HCT116 (cell line): ENCODE measurements around the gene ABCA3. TPM values are rescaled to one million over a fixed set of nuclear protein-coding genes. Genes with fewer than 3 reads are reported as not detected.

Experiments
- ATAC-seq: fragments of 200-7000 bp; cut with Tn5 transposase; 2 replicates; pipeline ENCODE4 v1.9.1; 2020; ENCODE audit warnings: mild to moderate bottlenecking, moderate library complexity
- BruUV-seq: library from RNA; stranded (reverse); fragments of 400-500 nt; replicated peaks from 2 replicates; lab custom pipeline; 2021; lab: Mats Ljungman, UMichigan
- CTCF ChIA-PET: fragments of 300-600 bp; sonication (Branson Sonifier 250); formaldehyde crosslinking; loops from one replicate; lab custom pipeline; 2021; ENCODE audit warnings: antibody characterized with exemption; lab: Charles Lee
- POLR2A ChIA-PET: fragments of 300-600, 350-600 bp; sonication (Branson Sonifier 250); formaldehyde crosslinking; loops from one replicate; lab custom pipeline; 2021; ENCODE audit warnings: antibody characterized with exemption; lab: Charles Lee
- RAD21 ChIA-PET, 2 experiments: fragments of 300-600 bp; sonication (Branson Sonifier 250); formaldehyde crosslinking; loops; one replicate each; lab custom pipeline; 2023; ENCODE audit warnings: low total read pairs in 2 of 2; ENCODE audit not compliant: uncharacterized antibody in 2 of 2, unreplicated experiment in 2 of 2, low non-redundant PET in 1 of 2; lab: Charles Lee
- DNase-seq: peaks from one replicate; pipeline ENCODE4 v3.0.0-alpha.2; 2010; ENCODE audit warnings: low read depth, low spot score
- H2AFZ ChIP-seq: fragments of 200-600 bp; shearing (Covaris generic), sonication (generic); 2 replicates; pipeline ENCODE4 v1.6.1; 2017; ENCODE audit warnings: low read depth, mixed run types, mixed read lengths, antibody characterized with exemption, low read length; ENCODE audit not compliant: poor library complexity, severe bottlenecking
- H3K27ac ChIP-seq: 2 replicates; pipeline ENCODE4 v1.5.1; 2012; ENCODE audit warnings: low read depth, low read length
- H3K27me3 ChIP-seq: fragments of 200-600 bp; sonication (generic); 2 replicates; pipeline ENCODE4 v1.6.1; 2016; ENCODE audit warnings: mixed run types, low read length, mixed read lengths; ENCODE audit not compliant: insufficient read depth
- H3K36me3 ChIP-seq, 2 experiments: fragments of 200-500 bp in 1 of 2; fragments of 200-600 bp in 1 of 2; sonication (Bioruptor generic) in 1 of 2; sonication (generic) in 1 of 2; 2 replicates each; pipeline versions ENCODE4 v1.5.1 to v1.6.1; 2014 to 2016; ENCODE audit warnings: low read length in 2 of 2, inconsistent platforms in 1 of 2, mixed read lengths in 1 of 2, mixed run types in 1 of 2; ENCODE audit not compliant: insufficient read depth in 2 of 2, control insufficient read depth in 1 of 2
- H3K4me1 ChIP-seq, 2 experiments: fragments of 200-600 bp in 1 of 2; sonication (generic) in 1 of 2; 2 replicates each; pipeline versions ENCODE4 v1.5.1 to v1.6.1; 2012 to 2017; ENCODE audit warnings: low read length in 2 of 2, inconsistent platforms in 1 of 2, mild to moderate bottlenecking in 1 of 2, mixed read lengths in 1 of 2, mixed run types in 1 of 2, moderate library complexity in 1 of 2; ENCODE audit not compliant: insufficient read depth in 2 of 2, control insufficient read depth in 1 of 2
- H3K4me2 ChIP-seq: fragments of 200-600 bp; sonication (generic); 2 replicates; pipeline ENCODE4 v1.6.1; 2017; ENCODE audit warnings: mixed run types, low read length, mixed read lengths
- H3K4me3 ChIP-seq, 2 experiments: fragments of 200-600 bp in 1 of 2; sonication (generic) in 1 of 2; replicated peaks in 1 of 2; 2 replicates each; pipeline ENCODE4 v1.5.1; 2011 to 2016; ENCODE audit warnings: low read length in 2 of 2, control low read depth in 1 of 2, low read depth in 1 of 2, mild to moderate bottlenecking in 1 of 2, mixed read lengths in 1 of 2, mixed run types in 1 of 2
- H3K79me2 ChIP-seq: fragments of 200-600 bp; sonication (generic); 2 replicates; pipeline ENCODE4 v1.6.1; 2017; ENCODE audit warnings: mild to moderate bottlenecking, mixed run types, low read length, moderate library complexity, mixed read lengths; ENCODE audit not compliant: insufficient read depth
- H3K9ac ChIP-seq: fragments of 200-600 bp; sonication (generic); 2 replicates; pipeline ENCODE4 v1.6.1; 2016; ENCODE audit warnings: low read length, mixed read lengths
- H3K9me2 ChIP-seq: fragments of 200-600 bp; sonication (generic), shearing (Covaris generic); 2 replicates; pipeline ENCODE4 v1.6.1; 2017; ENCODE audit warnings: mixed run types, mild to moderate bottlenecking, moderate library complexity; ENCODE audit not compliant: insufficient read depth
- H3K9me3 ChIP-seq, 2 experiments: fragments of 200-500 bp in 1 of 2; fragments of 200-600 bp in 1 of 2; sonication (Bioruptor generic) in 1 of 2; sonication (generic) in 1 of 2; 2 replicates each; pipeline ENCODE4 v1.6.1; 2014 to 2017; ENCODE audit warnings: low read length in 2 of 2, mixed read lengths in 2 of 2, inconsistent platforms in 1 of 2, low read depth in 1 of 2, mild to moderate bottlenecking in 1 of 2, mixed run types in 1 of 2, moderate library complexity in 1 of 2; ENCODE audit not compliant: control insufficient read depth in 1 of 2, insufficient read depth in 1 of 2
- H4K20me1 ChIP-seq: fragments of 200-600 bp; sonication (generic), shearing (Covaris generic); 2 replicates; pipeline ENCODE4 v1.6.1; 2017; ENCODE audit warnings: mixed run types, mild to moderate bottlenecking, moderate library complexity; ENCODE audit not compliant: insufficient read depth
- ELF1 ChIP-seq: IDR thresholded peaks from 2 replicates; pipeline ENCODE4 v1.6.1; 2012; ENCODE audit warnings: low read depth, borderline replicate concordance
- JUND ChIP-seq: IDR thresholded peaks from 2 replicates; pipeline ENCODE4 v1.6.1; 2012
- MAX ChIP-seq: IDR thresholded peaks from 2 replicates; pipeline ENCODE4 v1.6.1; 2012
- POLR2AphosphoS5 ChIP-seq: IDR thresholded peaks from 2 replicates; pipeline ENCODE4 v1.6.1; 2011; ENCODE audit warnings: mild to moderate bottlenecking, low read depth, low read length, moderate library complexity
- RAD21 ChIP-seq: IDR thresholded peaks from 2 replicates; pipeline ENCODE4 v1.6.1; 2012; ENCODE audit warnings: low read depth, mild to moderate bottlenecking
- SIN3A ChIP-seq: IDR thresholded peaks from 2 replicates; pipeline ENCODE4 v1.6.1; 2012; ENCODE audit warnings: low read depth
- YY1 ChIP-seq: IDR thresholded peaks from 2 replicates; pipeline ENCODE4 v1.6.1; 2011; ENCODE audit warnings: low read length, low read depth, moderate library complexity, mild to moderate bottlenecking; ENCODE audit not compliant: insufficient replicate concordance; ENCODE audit errors: extremely low read depth
- intact Hi-C: fragments of 100-400 bp; cut with micrococcal nuclease; formaldehyde crosslinking; loops from 2 replicates; pipeline ENCODE4 v1.10.0; 2022
- total RNA-seq: library from RNA; stranded (reverse); gene quantifications from one replicate; pipeline ENCODE4 v1.2.1, GENCODE V29; 2021; ENCODE audit not compliant: unreplicated experiment
- TF ChIP-seq, protein P1 (sequence below), 3 experiments: fragments of 200-600 bp in 1 of 3; sonication (generic) in 1 of 3; IDR thresholded peaks in 2 of 3; conservative IDR thresholded peaks in 1 of 3; 2 replicates each; pipeline ENCODE4 v1.5.1; 2012 to 2017; ENCODE audit warnings: low read depth in 2 of 3, low read length in 2 of 3, antibody characterized with exemption in 1 of 3, borderline replicate concordance in 1 of 3, control low read depth in 1 of 3, mild to moderate bottlenecking in 1 of 3, mixed read lengths in 1 of 3, mixed run types in 1 of 3, moderate library complexity in 1 of 3; ENCODE audit not compliant: insufficient read depth in 1 of 3
- TF ChIP-seq, protein P2 (sequence below): IDR thresholded peaks from 2 replicates; pipeline ENCODE4 v1.6.1; 2012; ENCODE audit warnings: low read depth

The ABCA3 gene
- total RNA-seq, 1 experiment from 2014 or later: 5.4 TPM

DNA sequence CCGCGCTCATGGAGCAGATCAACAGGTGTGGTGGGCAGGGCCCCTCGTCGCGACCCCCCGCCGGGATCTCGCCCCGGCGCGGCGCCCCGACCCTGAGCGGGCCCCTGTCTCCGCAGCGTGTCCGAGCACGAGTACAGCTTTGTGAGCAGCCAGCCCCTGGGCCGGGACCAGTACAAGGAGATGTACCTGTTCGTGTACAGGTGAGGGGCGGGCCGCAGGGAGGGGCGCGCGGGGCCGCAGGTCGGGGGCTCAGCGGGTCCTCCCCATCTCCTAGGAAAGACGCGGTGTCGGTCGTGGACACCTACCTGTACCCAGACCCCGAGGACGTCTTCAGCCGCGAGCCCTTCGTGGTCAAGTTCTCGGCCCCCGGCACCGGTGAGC lies 103.4 kb downstream of the ABCA3 start:
- 0 out of 2 replicates have a peak, but pooled peaks have one; percentile 14 for TF ChIP-seq POLR2AphosphoS5
- TF ChIP-seq, protein P1, sequence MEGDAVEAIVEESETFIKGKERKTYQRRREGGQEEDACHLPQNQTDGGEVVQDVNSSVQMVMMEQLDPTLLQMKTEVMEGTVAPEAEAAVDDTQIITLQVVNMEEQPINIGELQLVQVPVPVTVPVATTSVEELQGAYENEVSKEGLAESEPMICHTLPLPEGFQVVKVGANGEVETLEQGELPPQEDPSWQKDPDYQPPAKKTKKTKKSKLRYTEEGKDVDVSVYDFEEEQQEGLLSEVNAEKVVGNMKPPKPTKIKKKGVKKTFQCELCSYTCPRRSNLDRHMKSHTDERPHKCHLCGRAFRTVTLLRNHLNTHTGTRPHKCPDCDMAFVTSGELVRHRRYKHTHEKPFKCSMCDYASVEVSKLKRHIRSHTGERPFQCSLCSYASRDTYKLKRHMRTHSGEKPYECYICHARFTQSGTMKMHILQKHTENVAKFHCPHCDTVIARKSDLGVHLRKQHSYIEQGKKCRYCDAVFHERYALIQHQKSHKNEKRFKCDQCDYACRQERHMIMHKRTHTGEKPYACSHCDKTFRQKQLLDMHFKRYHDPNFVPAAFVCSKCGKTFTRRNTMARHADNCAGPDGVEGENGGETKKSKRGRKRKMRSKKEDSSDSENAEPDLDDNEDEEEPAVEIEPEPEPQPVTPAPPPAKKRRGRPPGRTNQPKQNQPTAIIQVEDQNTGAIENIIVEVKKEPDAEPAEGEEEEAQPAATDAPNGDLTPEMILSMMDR (IDR thresholded peaks at IDR 0.05 in 2 of 3, conservative IDR thresholded peaks at IDR 0.05 in 1 of 3; ENCODE audit: borderline replicate concordance in 1 of 3, insufficient read depth in 1 of 3, low read depth in 2 of 3, low read length in 2 of 3): no peak
- TF ChIP-seq, all 23 proteins: peak for 1

GRCh38 chr16:2236337-2237101 lies 104.0 kb downstream of the ABCA3 start, which contains the start of gene DNASE1L2:
DNASE1L2 (plus strand) TSS chr16:2236444; CDS start chr16:2236817, 373 bp downstream.
- no peaks in the 10 kb centered on the region for H3K9me3 ChIP-seq
- no TSS peak for BruUV-seq
- no peaks in the 10 kb centered on the region for H3K79me2 ChIP-seq
- no peak within 1 kb of the TSS for H2AFZ ChIP-seq
- H3K9me2 ChIP-seq: no peaks in the 10 kb centered on the region
- no peak within 1 kb of the TSS; the same call in 1 of the 2 replicates for H3K4me2 ChIP-seq
- H3K36me3 ChIP-seq: peaks cover 1 to 3% of the 10 kb centered on the region in 2 experiments; a peak in 1 of 4 replicates
- no peaks in the 10 kb centered on the region for H4K20me1 ChIP-seq
- CTCF ChIA-PET: no interaction called here
- intact Hi-C loops: no loop called here
- peaks cover 0 to 14% of the 10 kb centered on the region in 2 experiments; a peak in 3 of 4 replicates for H3K4me1 ChIP-seq
- POLR2A ChIA-PET: no interaction called here
- RAD21 ChIA-PET: no interaction called here
- no peaks in the 10 kb centered on the region for H3K27me3 ChIP-seq
- no peak within 1 kb of the TSS for H3K9ac ChIP-seq
- peak; percentile 51 for ATAC-seq
- DNase-seq: no peak
- no peak within 1 kb of the TSS; the same call in 1 of the 2 replicates for H3K27ac ChIP-seq
- no peak within 1 kb of the TSS for H3K4me3 ChIP-seq
- TF ChIP-seq RAD21 (no peak), SIN3A (no peak), YY1 (no peak), JUND (no peak), ELF1 (no peak), MAX (no peak)
- TF ChIP-seq, protein P2, sequence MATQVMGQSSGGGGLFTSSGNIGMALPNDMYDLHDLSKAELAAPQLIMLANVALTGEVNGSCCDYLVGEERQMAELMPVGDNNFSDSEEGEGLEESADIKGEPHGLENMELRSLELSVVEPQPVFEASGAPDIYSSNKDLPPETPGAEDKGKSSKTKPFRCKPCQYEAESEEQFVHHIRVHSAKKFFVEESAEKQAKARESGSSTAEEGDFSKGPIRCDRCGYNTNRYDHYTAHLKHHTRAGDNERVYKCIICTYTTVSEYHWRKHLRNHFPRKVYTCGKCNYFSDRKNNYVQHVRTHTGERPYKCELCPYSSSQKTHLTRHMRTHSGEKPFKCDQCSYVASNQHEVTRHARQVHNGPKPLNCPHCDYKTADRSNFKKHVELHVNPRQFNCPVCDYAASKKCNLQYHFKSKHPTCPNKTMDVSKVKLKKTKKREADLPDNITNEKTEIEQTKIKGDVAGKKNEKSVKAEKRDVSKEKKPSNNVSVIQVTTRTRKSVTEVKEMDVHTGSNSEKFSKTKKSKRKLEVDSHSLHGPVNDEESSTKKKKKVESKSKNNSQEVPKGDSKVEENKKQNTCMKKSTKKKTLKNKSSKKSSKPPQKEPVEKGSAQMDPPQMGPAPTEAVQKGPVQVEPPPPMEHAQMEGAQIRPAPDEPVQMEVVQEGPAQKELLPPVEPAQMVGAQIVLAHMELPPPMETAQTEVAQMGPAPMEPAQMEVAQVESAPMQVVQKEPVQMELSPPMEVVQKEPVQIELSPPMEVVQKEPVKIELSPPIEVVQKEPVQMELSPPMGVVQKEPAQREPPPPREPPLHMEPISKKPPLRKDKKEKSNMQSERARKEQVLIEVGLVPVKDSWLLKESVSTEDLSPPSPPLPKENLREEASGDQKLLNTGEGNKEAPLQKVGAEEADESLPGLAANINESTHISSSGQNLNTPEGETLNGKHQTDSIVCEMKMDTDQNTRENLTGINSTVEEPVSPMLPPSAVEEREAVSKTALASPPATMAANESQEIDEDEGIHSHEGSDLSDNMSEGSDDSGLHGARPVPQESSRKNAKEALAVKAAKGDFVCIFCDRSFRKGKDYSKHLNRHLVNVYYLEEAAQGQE: no peak

More for the DNA sequence above, 103.4 kb downstream of the ABCA3 start:
- ChIA-PET POLR2A (no interaction called here), RAD21 (no interaction called here), CTCF (no interaction called here)
- Histone ChIP-seq H2AFZ (no peak overlapping the region), H3K27me3 (no peaks in the 10 kb centered on the region), H3K79me2 (no peaks in the 10 kb centered on the region), H4K20me1 (no peaks in the 10 kb centered on the region), H3K9me3 (no peaks in the 10 kb centered on the region), H3K27ac (no peak overlapping the region), H3K4me2 (no peak overlapping the region), H3K9me2 (no peaks in the 10 kb centered on the region), H3K9ac (no peak overlapping the region), H3K4me1 (peaks cover 0 to 14% of the 10 kb centered on the region in 2 experiments; a peak in 3 of 4 replicates), H3K4me3 (no peak overlapping the region), H3K36me3 (peaks cover 0 to 3% of the 10 kb centered on the region in 2 experiments; a peak in 1 of 4 replicates)
- BruUV-seq: no TSS peak
- intact Hi-C loops: no loop called here
- DNase-seq: no peak
- no peak for ATAC-seq
